Endothelial cell (in vitro differentiated cells): Measurements from ENCODE around the gene CHAC1. TPM values are rescaled to one million over a fixed set of nuclear protein-coding genes. Genes with fewer than 3 reads are reported as not detected.

Source experiments
- DNase-seq: peaks from one replicate; pipeline ENCODE4 v3.0.0; 2021; ENCODE audit warnings: low spot score
- H3K27ac Mint-ChIP-seq: one replicate; pipeline ENCODE4 v1.8.0; 2021; ENCODE audit warnings: mixed read lengths, inconsistent platforms; ENCODE audit not compliant: unreplicated experiment
- H3K27me3 Mint-ChIP-seq: one replicate; pipeline ENCODE4 v1.8.0; 2021; ENCODE audit warnings: mild to moderate bottlenecking, moderate library complexity, mixed read lengths, inconsistent platforms; ENCODE audit not compliant: unreplicated experiment
- H3K36me3 Mint-ChIP-seq: one replicate; pipeline ENCODE4 v1.8.0; 2021; ENCODE audit warnings: mild to moderate bottlenecking, low read depth, mixed read lengths, inconsistent platforms; ENCODE audit not compliant: unreplicated experiment
- H3K4me1 Mint-ChIP-seq: one replicate; pipeline ENCODE4 v1.8.0; 2021; ENCODE audit warnings: mild to moderate bottlenecking, mixed read lengths, inconsistent platforms; ENCODE audit not compliant: unreplicated experiment
- H3K4me3 Mint-ChIP-seq: one replicate; pipeline ENCODE4 v1.8.0; 2021; ENCODE audit warnings: mild to moderate bottlenecking, mixed read lengths, inconsistent platforms; ENCODE audit not compliant: unreplicated experiment
- H3K9me3 Mint-ChIP-seq: one replicate; pipeline ENCODE4 v1.8.0; 2021; ENCODE audit warnings: mixed read lengths, inconsistent platforms; ENCODE audit not compliant: unreplicated experiment
- total RNA-seq: library from RNA; stranded (reverse); fragmentation: NEBNext Ultra II Directional; extraction: Animal tissue kit (Norgen Biotek cat#: 25700); gene quantifications from one replicate; pipeline ENCODE4 v1.2.1, GENCODE V29; 2021; ENCODE audit not compliant: unreplicated experiment
- TF ChIP-seq, protein P1 (sequence below): fragments of 200-600 bp; sonication (generic); IDR thresholded peaks from one replicate; pipeline ENCODE4 v1.5.0; 2021; ENCODE audit warnings: antibody characterized with exemption; ENCODE audit not compliant: unreplicated experiment

The CHAC1 gene
- total RNA-seq, 1 donor from 2014 or later, result 16.4 TPM

DNA sequence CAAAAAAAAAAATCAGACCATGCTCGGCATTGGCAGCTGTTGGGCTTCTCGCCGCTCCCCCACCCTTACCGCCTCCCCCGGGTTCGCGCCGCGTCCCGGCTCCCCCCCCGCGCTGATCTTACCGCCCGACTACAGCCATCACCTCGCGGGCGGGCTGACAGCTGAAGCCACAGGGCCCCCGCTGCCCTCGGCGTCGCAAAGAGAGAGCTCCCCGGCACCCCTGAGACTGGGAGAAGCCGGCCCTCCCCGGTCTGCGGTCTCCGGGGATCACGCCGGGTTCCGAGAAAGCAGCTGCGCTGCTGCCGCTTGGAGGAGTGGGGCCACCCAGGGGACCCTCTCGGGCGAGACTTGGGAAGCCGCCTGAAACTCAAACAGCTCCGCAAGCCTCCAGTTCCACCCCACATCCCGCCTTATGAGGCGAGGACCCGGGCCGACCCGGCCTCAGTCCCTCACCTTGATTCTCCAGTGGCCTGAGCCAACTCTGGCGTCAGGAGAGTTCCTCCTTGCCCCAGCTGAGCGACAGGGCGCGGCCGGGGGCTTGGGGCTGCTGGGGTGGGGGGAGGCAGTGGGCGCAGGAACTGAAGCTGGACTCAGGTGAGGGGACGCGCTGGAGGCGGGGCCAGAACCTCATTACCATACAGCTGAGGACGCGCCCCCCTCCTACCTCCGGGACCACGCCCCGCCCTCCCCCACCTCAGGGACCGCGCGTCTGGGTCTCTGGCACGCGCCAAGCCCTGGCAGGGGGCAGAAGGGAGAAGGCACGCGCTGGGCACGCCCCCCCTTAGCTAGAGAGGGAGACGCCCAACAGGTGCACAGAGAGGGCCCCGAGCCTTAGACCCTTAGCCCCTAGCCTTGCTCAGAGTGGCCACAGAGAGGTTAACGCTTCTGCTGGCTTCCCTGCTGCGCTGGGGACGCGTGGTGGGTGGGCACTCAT lies 25.1 kb upstream of the CHAC1 start:
- Mint-ChIP-seq H3K36me3 (peaks cover 53% of the 10 kb centered on the region), H3K27ac (no peak overlapping the region), H3K4me1 (peaks cover 54% of the 10 kb centered on the region), H3K4me3 (peak overlapping the region; percentile 97), H3K27me3 (peaks cover 35% of the 10 kb centered on the region), H3K9me3 (no peaks in the 10 kb centered on the region)
- peak; percentile 58 for DNase-seq
- TF ChIP-seq, protein P1, sequence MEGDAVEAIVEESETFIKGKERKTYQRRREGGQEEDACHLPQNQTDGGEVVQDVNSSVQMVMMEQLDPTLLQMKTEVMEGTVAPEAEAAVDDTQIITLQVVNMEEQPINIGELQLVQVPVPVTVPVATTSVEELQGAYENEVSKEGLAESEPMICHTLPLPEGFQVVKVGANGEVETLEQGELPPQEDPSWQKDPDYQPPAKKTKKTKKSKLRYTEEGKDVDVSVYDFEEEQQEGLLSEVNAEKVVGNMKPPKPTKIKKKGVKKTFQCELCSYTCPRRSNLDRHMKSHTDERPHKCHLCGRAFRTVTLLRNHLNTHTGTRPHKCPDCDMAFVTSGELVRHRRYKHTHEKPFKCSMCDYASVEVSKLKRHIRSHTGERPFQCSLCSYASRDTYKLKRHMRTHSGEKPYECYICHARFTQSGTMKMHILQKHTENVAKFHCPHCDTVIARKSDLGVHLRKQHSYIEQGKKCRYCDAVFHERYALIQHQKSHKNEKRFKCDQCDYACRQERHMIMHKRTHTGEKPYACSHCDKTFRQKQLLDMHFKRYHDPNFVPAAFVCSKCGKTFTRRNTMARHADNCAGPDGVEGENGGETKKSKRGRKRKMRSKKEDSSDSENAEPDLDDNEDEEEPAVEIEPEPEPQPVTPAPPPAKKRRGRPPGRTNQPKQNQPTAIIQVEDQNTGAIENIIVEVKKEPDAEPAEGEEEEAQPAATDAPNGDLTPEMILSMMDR, result no peak

DNA sequence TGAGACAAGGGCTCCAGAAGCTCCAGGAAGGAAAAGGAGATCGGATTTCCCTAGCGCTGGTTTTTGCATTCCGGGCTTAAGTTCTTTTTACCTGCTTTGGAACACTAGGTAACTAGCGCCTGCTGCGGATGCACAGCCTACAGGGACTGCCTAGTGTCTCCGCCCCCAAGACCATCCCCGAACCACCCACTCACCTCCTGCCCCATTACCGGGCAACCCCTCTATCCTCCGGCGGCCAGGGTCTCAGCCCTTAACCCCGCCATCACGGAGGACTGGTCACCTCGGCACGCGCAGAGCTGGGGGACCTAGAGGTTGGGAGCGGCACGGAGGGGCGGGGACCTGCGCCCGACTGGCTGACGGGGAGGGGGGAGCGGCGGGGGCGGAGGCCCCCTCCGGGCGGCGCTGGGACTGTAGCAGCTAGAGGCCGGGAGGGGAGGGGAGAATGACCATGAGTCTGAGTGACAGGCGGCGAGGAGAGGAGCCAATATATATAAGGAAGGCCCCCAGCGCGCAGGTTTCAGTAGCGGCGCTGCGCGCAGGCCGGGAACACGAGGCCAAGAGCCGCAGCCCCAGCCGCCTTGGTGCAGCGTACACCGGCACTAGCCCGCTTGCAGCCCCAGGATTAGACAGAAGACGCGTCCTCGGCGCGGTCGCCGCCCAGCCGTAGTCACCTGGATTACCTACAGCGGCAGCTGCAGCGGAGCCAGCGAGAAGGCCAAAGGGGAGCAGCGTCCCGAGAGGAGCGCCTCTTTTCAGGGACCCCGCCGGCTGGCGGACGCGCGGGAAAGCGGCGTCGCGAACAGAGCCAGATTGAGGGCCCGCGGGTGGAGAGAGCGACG lies 24.2 kb upstream of the CHAC1 start, which contains the start of gene DLL4:
Gene DLL4 (plus strand): TSS at position 520 of the 839 bp plus-strand sequence. CDS start 329 bp downstream, outside the sequence.
- Mint-ChIP-seq H3K27ac (peak within 1 kb of the TSS; percentile 95), H3K4me1 (peaks cover 55% of the 10 kb centered on the region), H3K4me3 (peak within 1 kb of the TSS; percentile 97), H3K36me3 (peaks cover 61% of the 10 kb centered on the region), H3K9me3 (no peaks in the 10 kb centered on the region), H3K27me3 (peaks cover 42% of the 10 kb centered on the region)
- TF ChIP-seq, protein P1, result peak; percentile 37
- peak; percentile 97 for DNase-seq

DNA sequence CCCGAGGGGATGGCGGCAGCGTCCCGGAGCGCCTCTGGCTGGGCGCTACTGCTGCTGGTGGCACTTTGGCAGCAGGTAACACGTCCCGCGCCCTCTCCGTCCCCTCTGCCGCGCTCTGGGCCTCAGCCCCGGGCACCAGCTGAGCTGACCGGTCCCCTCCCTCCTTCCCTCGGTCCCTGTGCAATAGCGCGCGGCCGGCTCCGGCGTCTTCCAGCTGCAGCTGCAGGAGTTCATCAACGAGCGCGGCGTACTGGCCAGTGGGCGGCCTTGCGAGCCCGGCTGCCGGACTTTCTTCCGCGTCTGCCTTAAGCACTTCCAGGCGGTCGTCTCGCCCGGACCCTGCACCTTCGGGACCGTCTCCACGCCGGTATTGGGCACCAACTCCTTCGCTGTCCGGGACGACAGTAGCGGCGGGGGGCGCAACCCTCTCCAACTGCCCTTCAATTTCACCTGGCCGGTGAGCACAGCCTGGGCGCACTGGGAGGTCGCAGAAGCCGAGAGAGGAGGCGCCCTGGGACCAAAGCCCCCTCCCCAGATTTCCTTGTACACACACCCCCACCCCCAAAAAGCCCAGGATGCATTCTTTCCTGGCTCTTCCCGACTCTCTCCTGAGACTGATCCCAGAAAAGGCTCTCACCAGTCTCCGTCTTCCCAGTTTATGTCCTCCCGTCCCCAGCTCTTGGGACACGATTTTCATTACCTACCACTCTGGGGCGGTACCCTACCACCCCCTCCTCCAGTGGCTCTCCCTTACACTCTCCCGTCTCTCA lies 23.4 kb upstream of the CHAC1 start:
- H3K27ac Mint-ChIP-seq, result peak overlapping the region; percentile 95
- TF ChIP-seq, protein P1, result no peak
- peak overlapping the region; percentile 97 for H3K4me3 Mint-ChIP-seq
- no peaks in the 10 kb centered on the region for H3K9me3 Mint-ChIP-seq
- peaks cover 64% of the 10 kb centered on the region for H3K36me3 Mint-ChIP-seq
- peaks cover 55% of the 10 kb centered on the region for H3K4me1 Mint-ChIP-seq
- DNase-seq, result no peak
- peaks cover 46% of the 10 kb centered on the region for H3K27me3 Mint-ChIP-seq

DNA sequence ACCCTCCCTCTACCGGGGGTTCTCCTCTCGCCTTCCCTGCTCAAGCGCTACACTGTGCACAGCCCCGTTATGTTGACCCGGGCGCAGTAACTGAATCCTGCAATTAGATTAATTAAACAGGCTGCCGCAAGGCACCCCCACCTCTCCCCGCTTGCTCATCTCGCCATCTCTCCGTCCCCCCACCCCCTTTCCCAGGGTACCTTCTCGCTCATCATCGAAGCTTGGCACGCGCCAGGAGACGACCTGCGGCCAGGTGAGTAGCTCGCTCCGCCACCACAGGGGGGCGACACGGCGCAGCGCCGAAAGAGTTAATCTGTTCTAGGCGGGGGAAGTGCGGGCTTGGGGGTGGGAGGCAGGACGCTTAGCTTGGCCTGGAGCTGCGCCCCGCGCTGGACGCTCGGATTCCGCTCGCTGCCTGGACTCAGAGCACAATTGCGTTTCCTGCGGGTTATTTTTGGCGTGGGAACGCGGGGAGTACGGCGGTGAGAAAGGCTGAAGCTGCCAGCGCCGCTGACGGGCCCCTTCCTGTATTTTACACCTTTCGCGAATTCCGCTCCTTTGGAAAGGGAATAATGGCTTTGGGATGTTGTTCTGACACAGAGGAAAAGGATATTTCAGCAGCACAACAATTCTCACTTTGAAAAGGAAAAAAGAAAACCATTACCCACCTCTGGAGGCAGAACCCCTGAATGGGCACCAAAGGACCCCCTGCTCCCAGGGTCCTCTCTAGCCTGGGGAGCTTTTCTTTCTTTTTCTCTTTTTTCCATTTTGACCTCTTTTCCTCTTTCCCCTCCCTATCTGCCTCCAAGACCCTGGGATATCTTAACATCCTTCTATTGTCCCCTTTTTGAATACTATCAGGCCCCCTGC lies 22.6 kb upstream of the CHAC1 start:
- peaks cover 42% of the 10 kb centered on the region for H3K27me3 Mint-ChIP-seq
- TF ChIP-seq, protein P1, result peak; percentile 75
- peak overlapping the region; percentile 95 for H3K27ac Mint-ChIP-seq
- peak; percentile 87 for DNase-seq
- peaks cover 57% of the 10 kb centered on the region for H3K4me1 Mint-ChIP-seq
- peak overlapping the region; percentile 97 for H3K4me3 Mint-ChIP-seq
- peaks cover 64% of the 10 kb centered on the region for H3K36me3 Mint-ChIP-seq
- H3K9me3 Mint-ChIP-seq, result no peaks in the 10 kb centered on the region
